Measurements from ENCODE around the gene FRMD4A.

Gene FRMD4A

GRCh38 chr10:14032406-14032998 lies 298.2 kb downstream of the FRMD4A start:
- Mint-ChIP-seq H3K27ac (no peak overlapping the region), H3K27me3 (peaks cover 15% of the 10 kb centered on the region), H3K9me3 (no peaks in the 10 kb centered on the region), H3K4me3 (no peak overlapping the region), H3K36me3 (ENCODE audit: low read depth) (no peaks in the 10 kb centered on the region), H3K4me1 (ENCODE audit: low read depth) (peaks cover 5% of the 10 kb centered on the region)
- DNase-seq, result peak; percentile 65

- H3K4me3 Mint-ChIP-seq, result no peak overlapping the region
- no peak overlapping the region for H3K27ac Mint-ChIP-seq
- no peak for DNase-seq
- H3K36me3 Mint-ChIP-seq (ENCODE audit: low read depth), result no peaks in the 10 kb centered on the region
- H3K27me3 Mint-ChIP-seq, result peaks cover 32% of the 10 kb centered on the region
- peaks cover 19% of the 10 kb centered on the region for H3K4me1 Mint-ChIP-seq (ENCODE audit: low read depth)
- H3K9me3 Mint-ChIP-seq, result no peaks in the 10 kb centered on the region
Observed at GRCh38 chr10:14026325-14026724, 304.4 kb downstream of the FRMD4A start.

GRCh38 chr10:14025283-14026189 lies 305.2 kb downstream of the FRMD4A start:
- H3K36me3 Mint-ChIP-seq (ENCODE audit: low read depth), result no peaks in the 10 kb centered on the region
- DNase-seq, result no peak
- peaks cover 19% of the 10 kb centered on the region for H3K4me1 Mint-ChIP-seq (ENCODE audit: low read depth)
- no peaks in the 10 kb centered on the region for H3K9me3 Mint-ChIP-seq
- no peak overlapping the region for H3K27ac Mint-ChIP-seq
- H3K27me3 Mint-ChIP-seq, result peaks cover 32% of the 10 kb centered on the region
- H3K4me3 Mint-ChIP-seq, result no peak overlapping the region

GRCh38 chr10:14024329-14025202 lies 306.2 kb downstream of the FRMD4A start:
- DNase-seq, result no peak
- Mint-ChIP-seq H3K4me1 (ENCODE audit: low read depth) (peaks cover 19% of the 10 kb centered on the region), H3K27me3 (peaks cover 28% of the 10 kb centered on the region), H3K36me3 (ENCODE audit: low read depth) (no peaks in the 10 kb centered on the region), H3K9me3 (no peaks in the 10 kb centered on the region), H3K27ac (no peak overlapping the region), H3K4me3 (no peak overlapping the region)

- peaks cover 19% of the 10 kb centered on the region for H3K4me1 Mint-ChIP-seq (ENCODE audit: low read depth)
- H3K27me3 Mint-ChIP-seq, result peaks cover 26% of the 10 kb centered on the region
- H3K4me3 Mint-ChIP-seq, result no peak overlapping the region
- peaks cover 3% of the 10 kb centered on the region for H3K9me3 Mint-ChIP-seq
- H3K36me3 Mint-ChIP-seq (ENCODE audit: low read depth), result peaks cover 2% of the 10 kb centered on the region
- DNase-seq, result no peak
- no peak overlapping the region for H3K27ac Mint-ChIP-seq
Observed at GRCh38 chr10:14023673-14024328, 306.9 kb downstream of the FRMD4A start.

- H3K4me3 Mint-ChIP-seq, result no peak overlapping the region
- DNase-seq, result no peak
- H3K27ac Mint-ChIP-seq, result no peak overlapping the region
- H3K27me3 Mint-ChIP-seq, result peaks cover 27% of the 10 kb centered on the region
- peaks cover 7% of the 10 kb centered on the region for H3K9me3 Mint-ChIP-seq
- peaks cover 2% of the 10 kb centered on the region for H3K36me3 Mint-ChIP-seq (ENCODE audit: low read depth)
- peaks cover 19% of the 10 kb centered on the region for H3K4me1 Mint-ChIP-seq (ENCODE audit: low read depth)
Observed at GRCh38 chr10:14022954-14023672, 307.6 kb downstream of the FRMD4A start.

- Mint-ChIP-seq H3K9me3 (peaks cover 7% of the 10 kb centered on the region), H3K27me3 (peaks cover 27% of the 10 kb centered on the region), H3K36me3 (ENCODE audit: low read depth) (peaks cover 2% of the 10 kb centered on the region), H3K4me3 (no peak overlapping the region), H3K4me1 (ENCODE audit: low read depth) (peaks cover 19% of the 10 kb centered on the region), H3K27ac (no peak overlapping the region)
- DNase-seq, result no peak
Observed at GRCh38 chr10:14022052-14022451, 308.7 kb downstream of the FRMD4A start.

GRCh38 chr10:14020037-14020664 lies 310.6 kb downstream of the FRMD4A start:
- Mint-ChIP-seq H3K4me3 (no peak overlapping the region), H3K27ac (no peak overlapping the region), H3K36me3 (ENCODE audit: low read depth) (peaks cover 2% of the 10 kb centered on the region), H3K27me3 (peaks cover 27% of the 10 kb centered on the region), H3K9me3 (peaks cover 7% of the 10 kb centered on the region), H3K4me1 (ENCODE audit: low read depth) (peaks cover 30% of the 10 kb centered on the region)
- no peak for DNase-seq

GRCh38 chr10:14017467-14017866 lies 313.3 kb downstream of the FRMD4A start:
- Mint-ChIP-seq H3K27ac (no peak overlapping the region), H3K27me3 (peaks cover 13% of the 10 kb centered on the region), H3K4me1 (ENCODE audit: low read depth) (peaks cover 13% of the 10 kb centered on the region), H3K36me3 (ENCODE audit: low read depth) (peaks cover 2% of the 10 kb centered on the region), H3K9me3 (peaks cover 7% of the 10 kb centered on the region), H3K4me3 (no peak overlapping the region)
- DNase-seq, result no peak

- Mint-ChIP-seq H3K9me3 (peaks cover 7% of the 10 kb centered on the region), H3K36me3 (ENCODE audit: low read depth) (peaks cover 2% of the 10 kb centered on the region), H3K4me1 (ENCODE audit: low read depth) (peaks cover 12% of the 10 kb centered on the region), H3K27me3 (peaks cover 8% of the 10 kb centered on the region), H3K27ac (no peak overlapping the region), H3K4me3 (no peak overlapping the region)
- DNase-seq, result no peak
Observed at GRCh38 chr10:14016931-14017333, 313.8 kb downstream of the FRMD4A start.

GRCh38 chr10:14016011-14016536 lies 314.6 kb downstream of the FRMD4A start:
- Mint-ChIP-seq H3K27ac (no peak overlapping the region), H3K36me3 (ENCODE audit: low read depth) (peaks cover 2% of the 10 kb centered on the region), H3K4me1 (ENCODE audit: low read depth) (peaks cover 12% of the 10 kb centered on the region), H3K9me3 (peaks cover 7% of the 10 kb centered on the region), H3K4me3 (no peak overlapping the region), H3K27me3 (peaks cover 7% of the 10 kb centered on the region)
- DNase-seq, result no peak

- Mint-ChIP-seq H3K9me3 (peaks cover 7% of the 10 kb centered on the region), H3K4me3 (no peak overlapping the region), H3K27me3 (peaks cover 7% of the 10 kb centered on the region), H3K27ac (no peak overlapping the region), H3K36me3 (ENCODE audit: low read depth) (peaks cover 2% of the 10 kb centered on the region), H3K4me1 (ENCODE audit: low read depth) (peaks cover 25% of the 10 kb centered on the region)
- DNase-seq, result no peak
Observed at GRCh38 chr10:14014423-14014822, 316.3 kb downstream of the FRMD4A start.

All from activated T-cell treated with anti-CD3 and anti-CD28 coated beads, Interleukin-2, amount 50 U/mL, for 24 hours (primary cell).